Non-pigmented ciliary epithelial cell (primary cell): ENCODE results near the gene HIPK3.
"Not testable (repeated sequence)": the region's sequence is repeated elsewhere in the genome, so short reads cannot be mapped to it uniquely, and the experiment has no call there.

Experiments
- DNase-seq: peaks from one replicate; pipeline ENCODE4 v3.0.0-alpha.2; 2010; ENCODE audit warnings: low read depth

The HIPK3 gene

GRCh38 chr11:33257160-33257896 is at the start of gene HIPK3:
Gene HIPK3 (plus strand): TSS chr11:33257381.
- DNase-seq: no peak

GRCh38 chr11:33207408-33207985 is 49.7 kb upstream of the HIPK3 start:
- no peak for DNase-seq

GRCh38 chr11:33208150-33208549 is 49.0 kb upstream of the HIPK3 start:
- no peak for DNase-seq

GRCh38 chr11:33211153-33211552 is 46.0 kb upstream of the HIPK3 start:
- no peak for DNase-seq

- DNase-seq: no peak
Observed at GRCh38 chr11:33211580-33211979, 45.6 kb upstream of the HIPK3 start.

GRCh38 chr11:33214187-33214586 is 43.0 kb upstream of the HIPK3 start:
- DNase-seq: no peak

- no peak for DNase-seq
Observed at GRCh38 chr11:33214767-33215166, 42.4 kb upstream of the HIPK3 start.

- not testable (repeated sequence) for DNase-seq
Observed at GRCh38 chr11:33216676-33217075, 40.5 kb upstream of the HIPK3 start.

- DNase-seq: no peak
Observed at GRCh38 chr11:33222052-33222750, 35.0 kb upstream of the HIPK3 start.

GRCh38 chr11:33225371-33225770 is 31.8 kb upstream of the HIPK3 start:
- DNase-seq: no peak

GRCh38 chr11:33227578-33228261 is 29.5 kb upstream of the HIPK3 start:
- DNase-seq: no peak

GRCh38 chr11:33234397-33235190 is 22.6 kb upstream of the HIPK3 start:
- no peak for DNase-seq

GRCh38 chr11:33237039-33237597 is 20.1 kb upstream of the HIPK3 start:
- no peak for DNase-seq

- DNase-seq: no peak
Observed at GRCh38 chr11:33242575-33242974, 14.6 kb upstream of the HIPK3 start.

GRCh38 chr11:33243654-33244053 is 13.5 kb upstream of the HIPK3 start:
- not testable (repeated sequence) for DNase-seq

- no peak for DNase-seq
Observed at GRCh38 chr11:33248416-33248971, 8.7 kb upstream of the HIPK3 start.

GRCh38 chr11:33256031-33256812 is 959 bp upstream of the HIPK3 start:
- DNase-seq: no peak

GRCh38 chr11:33256813-33257159 is 395 bp upstream of the HIPK3 start:
- DNase-seq: no peak

GRCh38 chr11:33257897-33258630 is 883 bp downstream of the HIPK3 start:
- DNase-seq: no peak
